Measurements from ENCODE around the gene ADAMTS12.

ADAMTS12 gene

DNA sequence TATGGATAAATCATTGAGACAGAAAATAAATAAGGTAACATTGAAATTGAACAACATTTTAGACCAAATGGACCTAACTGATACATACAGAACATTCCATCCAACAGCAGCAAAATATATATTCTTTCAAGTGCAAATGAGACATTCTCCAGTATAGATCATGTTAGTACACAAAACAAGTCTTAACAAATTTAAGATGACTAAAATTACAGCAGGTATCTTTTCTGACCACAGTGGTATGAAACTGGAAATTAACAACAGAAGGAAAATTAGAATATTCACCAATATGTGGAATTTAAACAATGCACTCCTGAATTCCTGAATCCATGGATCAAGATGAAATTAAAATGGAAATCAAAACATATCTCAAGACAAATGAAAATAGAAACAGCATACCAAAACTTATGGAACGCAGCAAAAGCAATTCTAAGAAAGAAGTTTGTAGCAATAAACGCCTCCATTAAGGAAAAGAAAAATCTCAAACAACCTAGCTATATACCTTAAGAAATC, 115.6 kb downstream of the ADAMTS12 start:
- Histone ChIP-seq H3K36me3 (ENCODE audit: insufficient read depth, low read length) (no peaks in the 10 kb centered on the region), H3K27me3 (ENCODE audit: insufficient read depth, low read length) (no peaks in the 10 kb centered on the region), H3K27ac (ENCODE audit: low read depth, low read length) (no peak overlapping the region), H3K9me3 (ENCODE audit: insufficient read depth, low read depth, low read length) (peaks cover 3% of the 10 kb centered on the region; the same call in 1 of the 2 replicates), H3K4me1 (ENCODE audit: insufficient read depth, low read length) (peaks cover 5% of the 10 kb centered on the region; the same call in 1 of the 2 replicates), H3K4me3 (ENCODE audit: low read length) (no peak overlapping the region), H3K9ac (ENCODE audit: low read depth, low read length) (no peak overlapping the region)
- 96% methylated on average over 2 of the region's 2 CpGs for WGBS

DNA sequence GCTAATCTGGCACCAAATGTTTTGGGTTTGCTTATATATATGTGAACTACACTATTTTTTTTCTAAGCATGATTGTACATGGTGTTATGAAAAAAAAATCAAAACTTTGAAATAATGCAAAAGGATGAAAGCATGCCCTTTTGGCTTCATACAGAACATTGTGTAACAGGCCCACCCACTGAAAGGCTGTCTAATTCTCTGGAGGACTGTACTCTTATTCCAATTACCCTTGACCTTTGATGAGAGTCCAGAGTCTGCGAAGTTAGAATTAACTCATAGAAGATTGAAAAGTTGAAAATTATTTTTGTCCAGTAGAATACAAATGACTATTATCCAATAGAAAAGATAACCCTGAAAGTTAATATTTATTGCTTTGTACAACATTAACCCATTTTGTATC, 117.4 kb downstream of the ADAMTS12 start:
- H3K4me3 ChIP-seq (ENCODE audit: low read length) = no peak overlapping the region
- H3K36me3 ChIP-seq (ENCODE audit: insufficient read depth, low read length) = no peaks in the 10 kb centered on the region
- no peaks in the 10 kb centered on the region for H3K27me3 ChIP-seq (ENCODE audit: insufficient read depth, low read length)
- H3K27ac ChIP-seq (ENCODE audit: low read depth, low read length) = no peak overlapping the region
- no CpG with 5 or more reads among the region's 1 CpG for WGBS
- H3K9me3 ChIP-seq (ENCODE audit: insufficient read depth, low read depth, low read length) = peaks cover 3% of the 10 kb centered on the region; the same call in 1 of the 2 replicates
- H3K4me1 ChIP-seq (ENCODE audit: insufficient read depth, low read length) = no peaks in the 10 kb centered on the region
- H3K9ac ChIP-seq (ENCODE audit: low read depth, low read length) = no peak overlapping the region

DNA sequence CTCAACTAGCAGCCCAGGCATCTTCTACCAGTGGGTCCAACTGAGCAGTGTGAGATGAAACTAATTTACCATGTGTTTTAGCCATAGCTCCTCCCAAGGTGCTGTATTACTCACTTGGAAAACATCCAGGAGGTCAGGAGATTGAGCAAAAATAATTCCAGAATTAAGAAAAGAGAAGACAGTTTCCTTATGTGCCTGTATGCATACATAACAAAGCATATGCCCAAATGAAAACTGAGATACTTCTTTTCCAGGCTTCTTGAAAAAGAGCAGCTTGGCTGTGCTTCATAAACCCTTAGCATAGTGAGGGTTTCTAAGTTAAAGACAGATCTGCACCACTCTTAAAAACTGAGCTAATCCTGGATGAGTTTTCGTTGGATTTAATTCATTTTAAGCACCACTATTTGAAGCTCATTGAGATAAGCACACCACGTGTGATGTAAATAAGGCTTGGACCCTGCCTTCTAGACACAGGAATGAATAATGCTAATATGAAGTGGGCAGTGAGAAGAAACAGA, 119.4 kb downstream of the ADAMTS12 start:
- Histone ChIP-seq H3K27ac (ENCODE audit: low read depth, low read length) (no peak overlapping the region), H3K4me3 (ENCODE audit: low read length) (no peak overlapping the region)
- WGBS = 90% methylated on average over 2 of the region's 2 CpGs

DNA sequence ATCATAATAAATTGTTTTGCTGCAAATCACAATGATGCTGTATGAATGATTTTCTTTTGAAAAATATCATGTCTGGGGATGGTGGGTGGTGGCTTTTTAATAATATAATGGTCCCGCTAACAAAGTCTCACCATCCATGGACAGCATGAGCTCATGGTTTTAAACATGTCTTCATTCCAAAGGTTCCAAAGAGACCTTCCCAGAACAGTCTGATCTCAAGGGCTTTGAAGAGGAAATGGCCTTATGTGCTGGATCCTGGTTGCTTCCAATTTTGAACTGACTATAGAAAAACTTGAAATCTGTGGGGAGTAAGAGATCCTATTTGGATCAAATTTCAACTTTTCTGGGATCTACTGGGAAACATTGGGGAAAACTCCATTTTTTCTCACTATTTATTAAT, 121.8 kb downstream of the ADAMTS12 start:
- Histone ChIP-seq H3K9ac (ENCODE audit: low read depth, low read length) (no peak overlapping the region), H3K36me3 (ENCODE audit: insufficient read depth, low read length) (no peaks in the 10 kb centered on the region), H3K9me3 (ENCODE audit: insufficient read depth, low read depth, low read length) (no peaks in the 10 kb centered on the region), H3K27me3 (ENCODE audit: insufficient read depth, low read length) (no peaks in the 10 kb centered on the region), H3K4me3 (ENCODE audit: low read length) (no peak overlapping the region), H3K4me1 (ENCODE audit: insufficient read depth, low read length) (peaks cover 11% of the 10 kb centered on the region), H3K27ac (ENCODE audit: low read depth, low read length) (no peak overlapping the region)
- WGBS = 94% methylated on average over 1 of the region's 1 CpG

More for the DNA sequence above, 119.4 kb downstream of the ADAMTS12 start:
- no peaks in the 10 kb centered on the region for H3K4me1 ChIP-seq (ENCODE audit: insufficient read depth, low read length)
- no peaks in the 10 kb centered on the region for H3K36me3 ChIP-seq (ENCODE audit: insufficient read depth, low read length)
- no peaks in the 10 kb centered on the region for H3K27me3 ChIP-seq (ENCODE audit: insufficient read depth, low read length)
- no peak overlapping the region for H3K9ac ChIP-seq (ENCODE audit: low read depth, low read length)
- no peaks in the 10 kb centered on the region for H3K9me3 ChIP-seq (ENCODE audit: insufficient read depth, low read depth, low read length)

DNA sequence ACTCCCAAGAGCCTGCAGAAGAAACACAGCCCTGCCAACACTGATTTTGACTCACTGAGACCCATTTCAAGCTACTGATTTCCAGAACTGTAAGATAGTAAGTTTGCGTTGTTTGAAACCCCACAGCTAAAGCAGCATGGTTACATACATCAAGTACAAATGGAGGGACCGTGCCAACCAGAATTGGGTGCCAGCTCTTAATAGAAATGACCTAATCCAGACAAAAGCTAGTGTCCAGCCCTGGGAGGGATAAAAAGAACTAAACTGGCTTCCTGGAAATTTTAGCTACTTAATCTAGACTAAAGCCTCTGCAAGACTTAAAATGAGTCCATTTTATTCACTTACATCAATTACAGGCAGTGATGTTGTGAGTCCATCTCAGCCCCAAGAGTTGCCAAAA, 122.6 kb downstream of the ADAMTS12 start:
- WGBS = 100% methylated on average over 2 of the region's 2 CpGs

DNA sequence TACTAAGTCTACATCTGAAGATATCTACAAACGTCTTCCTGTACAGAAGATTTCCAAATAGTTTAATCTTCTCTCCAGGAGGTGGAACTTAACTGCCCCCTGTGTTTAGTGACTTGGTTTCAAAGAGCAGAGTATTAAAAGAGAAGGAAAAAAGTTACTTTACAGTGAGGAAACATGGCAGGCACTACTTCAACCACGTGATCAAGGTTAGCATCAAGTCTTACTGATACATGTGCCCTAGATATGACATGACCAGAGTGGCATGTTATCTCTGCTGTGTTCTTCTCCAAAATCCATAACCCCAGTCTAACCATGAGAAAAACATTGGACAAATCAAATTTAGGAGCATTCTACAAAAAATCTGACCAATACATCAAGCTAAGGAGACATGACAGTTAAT, 125.8 kb downstream of the ADAMTS12 start:
- H3K36me3 ChIP-seq (ENCODE audit: insufficient read depth, low read length) = no peaks in the 10 kb centered on the region
- H3K4me1 ChIP-seq (ENCODE audit: insufficient read depth, low read length) = peaks cover 42% of the 10 kb centered on the region
- no peaks in the 10 kb centered on the region for H3K9me3 ChIP-seq (ENCODE audit: insufficient read depth, low read depth, low read length)
- WGBS = 85% methylated on average over 2 of the region's 2 CpGs
- H3K27me3 ChIP-seq (ENCODE audit: insufficient read depth, low read length) = no peaks in the 10 kb centered on the region
- H3K9ac ChIP-seq (ENCODE audit: low read depth, low read length) = no peak overlapping the region
- no peak overlapping the region for H3K4me3 ChIP-seq (ENCODE audit: low read length)
- H3K27ac ChIP-seq (ENCODE audit: low read depth, low read length) = no peak overlapping the region

More for the DNA sequence above, 122.6 kb downstream of the ADAMTS12 start:
- no peaks in the 10 kb centered on the region for H3K36me3 ChIP-seq (ENCODE audit: insufficient read depth, low read length)
- H3K9me3 ChIP-seq (ENCODE audit: insufficient read depth, low read depth, low read length) = no peaks in the 10 kb centered on the region
- H3K27me3 ChIP-seq (ENCODE audit: insufficient read depth, low read length) = no peaks in the 10 kb centered on the region
- no peak overlapping the region for H3K9ac ChIP-seq (ENCODE audit: low read depth, low read length)
- H3K4me1 ChIP-seq (ENCODE audit: insufficient read depth, low read length) = peaks cover 19% of the 10 kb centered on the region
- no peak overlapping the region for H3K4me3 ChIP-seq (ENCODE audit: low read length)
- no peak overlapping the region for H3K27ac ChIP-seq (ENCODE audit: low read depth, low read length)

DNA sequence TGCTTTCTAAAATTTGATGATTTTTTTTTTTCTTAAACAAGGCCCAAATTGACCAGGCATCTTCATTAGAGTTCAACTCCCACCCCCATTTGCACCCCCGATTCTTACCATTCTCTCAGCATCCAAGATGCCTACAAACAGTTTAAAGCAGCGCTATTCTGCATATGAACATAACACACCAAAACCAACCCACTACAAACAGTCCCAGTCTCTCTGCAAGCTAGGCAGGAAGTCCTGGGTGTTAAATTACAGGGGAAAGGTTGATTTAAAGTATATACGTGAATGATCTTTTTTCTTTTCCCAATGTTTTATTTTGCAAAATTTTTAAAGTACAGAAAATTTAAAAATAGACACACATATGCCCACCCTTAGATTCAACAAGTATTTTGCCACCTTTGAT, 127.0 kb downstream of the ADAMTS12 start:
- 50% methylated on average over 2 of the region's 3 CpGs for WGBS
- Histone ChIP-seq H3K36me3 (ENCODE audit: insufficient read depth, low read length) (no peaks in the 10 kb centered on the region), H3K4me1 (ENCODE audit: insufficient read depth, low read length) (peaks cover 53% of the 10 kb centered on the region), H3K4me3 (ENCODE audit: low read length) (no peak overlapping the region), H3K9ac (ENCODE audit: low read depth, low read length) (no peak overlapping the region), H3K9me3 (ENCODE audit: insufficient read depth, low read depth, low read length) (no peaks in the 10 kb centered on the region), H3K27me3 (ENCODE audit: insufficient read depth, low read length) (no peaks in the 10 kb centered on the region), H3K27ac (ENCODE audit: low read depth, low read length) (0 out of 2 replicates have a peak overlapping the region, but pooled peaks have one; percentile 4)

DNA sequence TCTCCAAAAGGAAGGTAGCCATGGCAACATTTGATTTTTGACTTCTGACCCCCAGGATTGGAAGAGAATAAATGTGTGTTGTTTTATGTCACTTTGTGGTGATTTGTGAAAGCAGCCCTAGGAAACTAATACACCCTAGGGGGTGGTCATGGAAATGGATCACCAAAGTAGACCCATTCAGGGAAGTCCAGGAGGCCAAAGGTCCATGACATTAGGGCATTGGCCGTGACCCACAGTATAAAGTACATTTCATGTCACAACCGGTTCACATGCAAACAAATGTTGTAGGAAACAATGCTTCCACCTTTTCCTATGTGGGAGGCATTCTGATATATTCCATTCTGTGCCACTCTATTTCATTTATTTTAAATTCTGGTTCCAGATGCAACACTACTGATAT, 128.4 kb downstream of the ADAMTS12 start:
- Histone ChIP-seq H3K4me3 (ENCODE audit: low read length) (no peak overlapping the region), H3K9me3 (ENCODE audit: insufficient read depth, low read depth, low read length) (no peaks in the 10 kb centered on the region), H3K27me3 (ENCODE audit: insufficient read depth, low read length) (no peaks in the 10 kb centered on the region), H3K4me1 (ENCODE audit: insufficient read depth, low read length) (peaks cover 54% of the 10 kb centered on the region), H3K9ac (ENCODE audit: low read depth, low read length) (no peak overlapping the region), H3K36me3 (ENCODE audit: insufficient read depth, low read length) (no peaks in the 10 kb centered on the region), H3K27ac (ENCODE audit: low read depth, low read length) (no peak overlapping the region)
- 91% methylated on average over 2 of the region's 2 CpGs for WGBS

DNA sequence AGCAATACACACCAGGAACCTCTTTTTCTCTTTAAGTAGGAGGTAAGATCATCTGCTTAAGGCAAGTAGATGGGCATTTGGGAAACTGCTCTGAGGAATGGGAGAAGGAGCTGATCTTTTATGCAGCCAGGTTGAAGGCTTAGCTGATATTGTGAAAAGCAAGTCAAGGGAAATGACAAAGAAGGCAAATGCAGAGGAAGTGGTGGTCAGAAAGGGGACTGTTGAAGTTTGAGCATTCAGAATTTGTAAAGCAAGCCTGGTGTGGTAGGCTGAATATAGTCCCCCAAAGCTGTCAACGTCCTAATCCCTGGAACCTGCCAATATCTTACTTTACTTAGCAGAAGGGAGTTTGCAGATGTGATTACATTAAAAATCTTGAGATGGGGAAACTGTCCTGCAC, 128.9 kb downstream of the ADAMTS12 start:
- no peaks in the 10 kb centered on the region for H3K9me3 ChIP-seq (ENCODE audit: insufficient read depth, low read depth, low read length)
- peaks cover 54% of the 10 kb centered on the region for H3K4me1 ChIP-seq (ENCODE audit: insufficient read depth, low read length)
- 67% methylated on average over 1 of the region's 1 CpG for WGBS
- no peak overlapping the region for H3K27ac ChIP-seq (ENCODE audit: low read depth, low read length)
- no peak overlapping the region for H3K9ac ChIP-seq (ENCODE audit: low read depth, low read length)
- no peaks in the 10 kb centered on the region for H3K36me3 ChIP-seq (ENCODE audit: insufficient read depth, low read length)
- no peak overlapping the region for H3K4me3 ChIP-seq (ENCODE audit: low read length)
- no peaks in the 10 kb centered on the region for H3K27me3 ChIP-seq (ENCODE audit: insufficient read depth, low read length)

DNA sequence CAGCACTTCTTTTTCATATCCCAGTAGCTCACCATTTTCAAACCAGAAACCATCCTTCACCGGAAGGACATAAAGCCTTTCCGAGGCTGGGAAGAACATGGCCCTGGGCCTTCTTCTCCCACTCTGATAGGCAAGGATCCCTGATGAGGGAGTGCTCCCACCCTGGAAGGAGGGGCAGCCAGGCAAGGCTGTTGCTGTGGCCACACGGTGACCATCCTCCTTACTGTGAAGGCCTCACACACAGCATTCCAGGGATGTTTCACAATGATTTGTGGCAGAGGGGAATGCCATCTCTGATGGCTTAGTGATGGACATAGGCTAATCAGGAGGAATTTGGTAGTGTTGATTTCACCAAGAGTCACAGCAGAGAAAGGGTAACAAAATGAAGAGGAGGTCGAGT, 130.7 kb downstream of the ADAMTS12 start:
- 70% methylated on average over 3 of the region's 4 CpGs for WGBS
- H3K27me3 ChIP-seq (ENCODE audit: insufficient read depth, low read length) = no peaks in the 10 kb centered on the region
- H3K4me3 ChIP-seq (ENCODE audit: low read length) = no peak overlapping the region
- no peaks in the 10 kb centered on the region for H3K9me3 ChIP-seq (ENCODE audit: insufficient read depth, low read depth, low read length)
- H3K36me3 ChIP-seq (ENCODE audit: insufficient read depth, low read length) = no peaks in the 10 kb centered on the region
- peaks cover 54% of the 10 kb centered on the region for H3K4me1 ChIP-seq (ENCODE audit: insufficient read depth, low read length)
- H3K9ac ChIP-seq (ENCODE audit: low read depth, low read length) = no peak overlapping the region
- no peak overlapping the region for H3K27ac ChIP-seq (ENCODE audit: low read depth, low read length)

DNA sequence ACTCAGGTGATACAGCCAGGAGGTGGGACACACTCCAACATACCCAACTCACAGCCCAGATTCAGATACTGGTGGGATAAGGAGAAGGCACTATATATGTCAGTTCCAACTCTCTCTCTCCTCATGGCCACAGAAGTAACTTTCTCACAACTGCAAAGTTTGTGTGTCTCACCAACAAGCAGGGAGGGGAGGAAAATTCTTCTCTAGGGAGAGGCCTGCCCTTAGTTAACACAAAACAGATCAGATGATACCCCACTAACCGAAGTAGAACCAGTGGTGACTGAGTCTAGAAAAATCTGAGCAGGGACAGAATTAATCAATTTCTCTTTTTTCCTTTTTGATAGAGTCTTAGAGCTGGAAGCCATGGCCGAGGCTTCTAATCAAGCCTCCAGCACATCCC, 133.1 kb downstream of the ADAMTS12 start:
- no peaks in the 10 kb centered on the region for H3K9me3 ChIP-seq (ENCODE audit: insufficient read depth, low read depth, low read length)
- H3K4me3 ChIP-seq (ENCODE audit: low read length) = no peak overlapping the region
- H3K9ac ChIP-seq (ENCODE audit: low read depth, low read length) = no peak overlapping the region
- H3K27ac ChIP-seq (ENCODE audit: low read depth, low read length) = no peak overlapping the region
- H3K4me1 ChIP-seq (ENCODE audit: insufficient read depth, low read length) = peaks cover 31% of the 10 kb centered on the region
- no peaks in the 10 kb centered on the region for H3K36me3 ChIP-seq (ENCODE audit: insufficient read depth, low read length)
- no peaks in the 10 kb centered on the region for H3K27me3 ChIP-seq (ENCODE audit: insufficient read depth, low read length)
- WGBS = 96% methylated on average over 2 of the region's 2 CpGs

DNA sequence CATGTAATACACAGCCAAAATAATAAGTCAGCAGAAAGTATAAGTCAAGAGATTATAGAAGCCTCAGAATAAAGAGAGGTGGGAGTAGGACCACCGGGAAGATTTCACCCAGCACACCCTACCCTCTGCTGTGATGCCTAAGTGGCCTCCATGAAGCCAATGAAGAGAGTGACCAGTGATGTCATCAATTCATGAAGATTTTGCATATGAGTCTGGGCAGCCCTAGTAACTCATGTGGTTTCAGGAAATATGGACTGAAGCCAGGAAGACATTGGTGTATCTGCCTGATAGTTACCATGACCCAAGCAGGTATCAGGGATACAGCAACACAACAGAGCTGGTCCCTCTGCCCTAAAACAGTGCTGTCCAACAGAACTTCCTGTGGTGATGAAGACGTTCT, 135.3 kb downstream of the ADAMTS12 start:
- Histone ChIP-seq H3K4me3 (ENCODE audit: low read length) (no peak overlapping the region), H3K27me3 (ENCODE audit: insufficient read depth, low read length) (no peaks in the 10 kb centered on the region), H3K9ac (ENCODE audit: low read depth, low read length) (no peak overlapping the region), H3K4me1 (ENCODE audit: insufficient read depth, low read length) (peaks cover 17% of the 10 kb centered on the region; the same call in 1 of the 2 replicates), H3K27ac (ENCODE audit: low read depth, low read length) (no peak overlapping the region), H3K36me3 (ENCODE audit: insufficient read depth, low read length) (no peaks in the 10 kb centered on the region), H3K9me3 (ENCODE audit: insufficient read depth, low read depth, low read length) (no peaks in the 10 kb centered on the region)
- 97% methylated on average over 2 of the region's 2 CpGs for WGBS

Data from HUES64 (cell line).